HepG2 (cell line): ENCODE data around the gene GDAP1L1. TPM values are rescaled to one million over a fixed set of nuclear protein-coding genes. Genes with fewer than 3 reads are reported as not detected.

Source experiments
- EHMT2 ChIP-seq: fragments of 200-600 bp; sonication (generic); IDR thresholded peaks from 2 replicates; pipeline ENCODE4 v1.7.0; 2017; ENCODE audit warnings: antibody characterized with exemption, low read depth, low read length, borderline replicate concordance
- GATAD2A ChIP-seq: IDR thresholded peaks from 2 replicates; pipeline ENCODE4 v1.6.1; 2016
- HNRNPH1 ChIP-seq: fragments of 200-400 bp; formaldehyde crosslinking; optimal IDR thresholded peaks from 2 replicates; pipeline ENCODE3; 2017; ENCODE audit warnings: mild to moderate bottlenecking, low read depth, low read length
- IRF2 ChIP-seq: IDR thresholded peaks from 2 replicates; pipeline ENCODE4 v1.6.1; 2018; ENCODE audit warnings: missing genetic modification reagents, missing compliant biosample characterization
- KAT2B ChIP-seq: fragments of 150-350 bp; IDR thresholded peaks from 2 replicates; pipeline ENCODE4 v1.6.1; 2014; ENCODE audit warnings: low read depth, low read length, borderline replicate concordance
- KMT2A ChIP-seq: sonication (generic); formaldehyde crosslinking; IDR thresholded peaks from 2 replicates; pipeline ENCODE4 v1.4.0; 2020; ENCODE audit warnings: missing genetic modification reagents
- MTF1 ChIP-seq: sonication (generic); formaldehyde crosslinking; IDR thresholded peaks from 2 replicates; pipeline ENCODE4 v1.5.0; 2020; ENCODE audit warnings: missing genetic modification reagents
- RBFOX2 ChIP-seq: fragments of 200-400 bp; formaldehyde crosslinking; IDR thresholded peaks from 2 replicates; pipeline ENCODE4 v1.6.1; 2017; ENCODE audit warnings: low read depth, mild to moderate bottlenecking, low read length
- SAFB2 ChIP-seq: sonication (generic); formaldehyde crosslinking; IDR thresholded peaks from 2 replicates; pipeline ENCODE4 v1.5.1; 2020; ENCODE audit warnings: missing genetic modification reagents, low read depth, mild to moderate bottlenecking, borderline replicate concordance
- SP140L ChIP-seq: sonication (generic); formaldehyde crosslinking; IDR thresholded peaks from 2 replicates; pipeline ENCODE4 v1.4.0; 2020; ENCODE audit warnings: missing genetic modification reagents, borderline replicate concordance
- TRIM22 ChIP-seq: fragments of 450-650 bp; IDR thresholded peaks from 2 replicates; pipeline ENCODE4 v1.6.1; 2017
- TRIM24 ChIP-seq: sonication (generic); formaldehyde crosslinking; IDR thresholded peaks from 2 replicates; pipeline ENCODE4 v1.8.0; 2022; ENCODE audit warnings: mild to moderate bottlenecking, missing genetic modification reagents
- ZBTB2 ChIP-seq: sonication (generic); formaldehyde crosslinking; IDR thresholded peaks from 2 replicates; pipeline ENCODE4 v1.8.0; 2022; ENCODE audit warnings: low read depth, missing genetic modification reagents
- ZBTB26 ChIP-seq: IDR thresholded peaks from 2 replicates; pipeline ENCODE4 v1.6.1; 2016; ENCODE audit warnings: missing compliant biosample characterization, missing genetic modification reagents, borderline replicate concordance
- ZNF740 ChIP-seq: sonication (generic); formaldehyde crosslinking; IDR thresholded peaks from 2 replicates; pipeline ENCODE4 v1.4.0; 2020; ENCODE audit warnings: missing genetic modification reagents
- ZNF891 ChIP-seq: sonication (generic); formaldehyde crosslinking; IDR thresholded peaks from 2 replicates; pipeline ENCODE4 v1.5.0; 2020; ENCODE audit warnings: mild to moderate bottlenecking, missing genetic modification reagents
- polyA plus RNA-seq, 8 experiments: library from polyadenylated mRNA; depleted of rRNA in 3 of 8; stranded (reverse) in 7 of 8; unstranded in 1 of 8; fragments of >200 nt; fragmentation: Illumina TruSeq in 4 of 8; extraction: Trizol in 4 of 8; gene quantifications; 2 replicates each; pipeline versions ENCODE4 v1.2.1 to v1.2.3, GENCODE V29; 2011 to 2016; ENCODE audit warnings: low read depth in 4 of 8, missing spikeins in 1 of 8, mixed read lengths in 1 of 8; ENCODE audit not compliant: insufficient read depth in 1 of 8
- total RNA-seq, 5 experiments: library from RNA; depleted of rRNA; stranded (reverse); fragments of >200 nt; fragmentation: Illumina TruSeq; extraction: Trizol; gene quantifications; 2 replicates each; pipeline ENCODE4 v1.2.3, GENCODE V29; 2016; ENCODE audit warnings: low read depth in 1 of 5
- TF ChIP-seq, protein P1 (sequence below): sonication (generic); formaldehyde crosslinking; IDR thresholded peaks from 2 replicates; pipeline ENCODE4 v1.8.1; 2023; ENCODE audit warnings: mild to moderate bottlenecking, moderate library complexity, missing genetic modification reagents
- TF ChIP-seq, protein P2 (sequence below): sonication (generic); formaldehyde crosslinking; IDR thresholded peaks from 2 replicates; pipeline ENCODE4 v1.8.1; 2023; ENCODE audit warnings: missing genetic modification reagents, mild to moderate bottlenecking, borderline replicate concordance
- TF ChIP-seq, protein P3 (sequence below): IDR thresholded peaks from 2 replicates; pipeline ENCODE4 v1.6.1; 2016; ENCODE audit warnings: low read depth, missing genetic modification reagents, missing compliant biosample characterization

The GDAP1L1 gene
- total and polyA plus RNA-seq, 2 of the 13 experiments (the other 11 are each of a cell fraction or from before 2014, with no cell fraction given), result 0.04 TPM; not detected in 1

GRCh38 chr20:44282192-44282591 lies 35.1 kb downstream of the GDAP1L1 start (continued):
- TF ChIP-seq, protein P1, sequence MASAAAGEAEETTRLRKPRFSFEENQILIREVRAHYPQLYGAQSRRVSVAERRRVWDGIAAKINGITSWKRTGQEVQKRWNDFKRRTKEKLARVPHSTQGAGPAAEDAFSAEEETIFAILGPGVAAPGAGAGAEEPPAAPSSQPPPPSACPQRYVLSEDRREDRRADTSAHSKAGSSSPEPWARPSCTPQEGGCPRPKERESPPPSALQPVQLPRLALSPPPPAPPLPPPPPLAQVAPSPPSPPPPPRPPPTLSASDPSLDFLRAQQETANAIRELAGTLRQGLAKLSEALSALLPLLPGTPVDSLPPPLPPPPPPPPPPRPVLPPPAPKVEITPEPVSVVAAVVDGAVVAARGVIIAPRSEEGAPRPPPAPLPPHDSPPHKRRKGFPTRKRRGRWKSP, result no peak
- TF ChIP-seq EHMT2 (peak; percentile 44; the same call in 1 of the 2 replicates), GATAD2A (CRISPR knock-in tag) (peak; percentile 44; the same call in 1 of the 2 replicates), TRIM22 (no peak), ZNF891 (no peak), ZBTB2 (CRISPR knock-in tag) (no peak), SAFB2 (CRISPR knock-in tag) (no peak), KAT2B (no peak), TRIM24 (CRISPR knock-in tag) (no peak), ZNF740 (CRISPR knock-in tag) (no peak), ZBTB26 (CRISPR knock-in tag) (no peak), KMT2A (CRISPR knock-in tag) (no peak), IRF2 (CRISPR knock-in tag) (no peak), SP140L (CRISPR knock-in tag) (no peak), HNRNPH1 (no peak), MTF1 (no peak), RBFOX2 (no peak)
- TF ChIP-seq, protein P2, sequence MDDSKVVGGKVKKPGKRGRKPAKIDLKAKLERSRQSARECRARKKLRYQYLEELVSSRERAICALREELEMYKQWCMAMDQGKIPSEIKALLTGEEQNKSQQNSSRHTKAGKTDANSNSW (CRISPR knock-in tag), result no peak
- TF ChIP-seq, protein P3, sequence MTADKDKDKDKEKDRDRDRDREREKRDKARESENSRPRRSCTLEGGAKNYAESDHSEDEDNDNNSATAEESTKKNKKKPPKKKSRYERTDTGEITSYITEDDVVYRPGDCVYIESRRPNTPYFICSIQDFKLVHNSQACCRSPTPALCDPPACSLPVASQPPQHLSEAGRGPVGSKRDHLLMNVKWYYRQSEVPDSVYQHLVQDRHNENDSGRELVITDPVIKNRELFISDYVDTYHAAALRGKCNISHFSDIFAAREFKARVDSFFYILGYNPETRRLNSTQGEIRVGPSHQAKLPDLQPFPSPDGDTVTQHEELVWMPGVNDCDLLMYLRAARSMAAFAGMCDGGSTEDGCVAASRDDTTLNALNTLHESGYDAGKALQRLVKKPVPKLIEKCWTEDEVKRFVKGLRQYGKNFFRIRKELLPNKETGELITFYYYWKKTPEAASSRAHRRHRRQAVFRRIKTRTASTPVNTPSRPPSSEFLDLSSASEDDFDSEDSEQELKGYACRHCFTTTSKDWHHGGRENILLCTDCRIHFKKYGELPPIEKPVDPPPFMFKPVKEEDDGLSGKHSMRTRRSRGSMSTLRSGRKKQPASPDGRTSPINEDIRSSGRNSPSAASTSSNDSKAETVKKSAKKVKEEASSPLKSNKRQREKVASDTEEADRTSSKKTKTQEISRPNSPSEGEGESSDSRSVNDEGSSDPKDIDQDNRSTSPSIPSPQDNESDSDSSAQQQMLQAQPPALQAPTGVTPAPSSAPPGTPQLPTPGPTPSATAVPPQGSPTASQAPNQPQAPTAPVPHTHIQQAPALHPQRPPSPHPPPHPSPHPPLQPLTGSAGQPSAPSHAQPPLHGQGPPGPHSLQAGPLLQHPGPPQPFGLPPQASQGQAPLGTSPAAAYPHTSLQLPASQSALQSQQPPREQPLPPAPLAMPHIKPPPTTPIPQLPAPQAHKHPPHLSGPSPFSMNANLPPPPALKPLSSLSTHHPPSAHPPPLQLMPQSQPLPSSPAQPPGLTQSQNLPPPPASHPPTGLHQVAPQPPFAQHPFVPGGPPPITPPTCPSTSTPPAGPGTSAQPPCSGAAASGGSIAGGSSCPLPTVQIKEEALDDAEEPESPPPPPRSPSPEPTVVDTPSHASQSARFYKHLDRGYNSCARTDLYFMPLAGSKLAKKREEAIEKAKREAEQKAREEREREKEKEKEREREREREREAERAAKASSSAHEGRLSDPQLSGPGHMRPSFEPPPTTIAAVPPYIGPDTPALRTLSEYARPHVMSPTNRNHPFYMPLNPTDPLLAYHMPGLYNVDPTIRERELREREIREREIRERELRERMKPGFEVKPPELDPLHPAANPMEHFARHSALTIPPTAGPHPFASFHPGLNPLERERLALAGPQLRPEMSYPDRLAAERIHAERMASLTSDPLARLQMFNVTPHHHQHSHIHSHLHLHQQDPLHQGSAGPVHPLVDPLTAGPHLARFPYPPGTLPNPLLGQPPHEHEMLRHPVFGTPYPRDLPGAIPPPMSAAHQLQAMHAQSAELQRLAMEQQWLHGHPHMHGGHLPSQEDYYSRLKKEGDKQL (CRISPR knock-in tag), result no peak
